Measurements from ENCODE around the gene FAM120A.

DNA sequence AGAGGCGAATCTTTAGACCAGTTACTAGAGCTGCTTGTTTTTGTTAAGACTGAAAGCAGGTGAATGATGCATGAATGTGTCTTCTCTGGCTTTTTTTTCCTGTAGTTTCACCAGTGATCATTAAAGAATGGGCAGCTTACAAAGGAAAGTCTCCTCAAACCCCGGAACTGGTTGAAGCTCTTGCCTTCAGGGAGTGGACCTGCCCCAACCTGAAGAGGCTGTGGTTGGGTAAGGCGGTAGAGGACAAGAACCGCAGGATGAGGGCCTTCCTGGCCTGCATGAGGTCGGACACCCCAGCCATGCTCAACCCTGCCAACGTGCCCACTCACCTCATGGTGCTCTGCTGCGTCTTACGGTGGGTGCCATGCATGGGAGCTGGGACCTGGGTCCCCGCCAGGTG is 91.6 kb downstream of the FAM120A start:
- TF ChIP-seq CTCF (IDR thresholded peaks at IDR 0.05) (no peak), POLR2AphosphoS5 (IDR thresholded peaks at IDR 0.05) (no peak)

Data from prostate gland (tissue), 2 donors.